ENCODE data around the gene RGS5.

RGS5 gene

GRCh38 chr1:163197022-163197421, 5.7 kb downstream of the RGS5 start:
- no peak for DNase-seq (ENCODE audit: low read depth)
- TF ChIP-seq, protein P1, sequence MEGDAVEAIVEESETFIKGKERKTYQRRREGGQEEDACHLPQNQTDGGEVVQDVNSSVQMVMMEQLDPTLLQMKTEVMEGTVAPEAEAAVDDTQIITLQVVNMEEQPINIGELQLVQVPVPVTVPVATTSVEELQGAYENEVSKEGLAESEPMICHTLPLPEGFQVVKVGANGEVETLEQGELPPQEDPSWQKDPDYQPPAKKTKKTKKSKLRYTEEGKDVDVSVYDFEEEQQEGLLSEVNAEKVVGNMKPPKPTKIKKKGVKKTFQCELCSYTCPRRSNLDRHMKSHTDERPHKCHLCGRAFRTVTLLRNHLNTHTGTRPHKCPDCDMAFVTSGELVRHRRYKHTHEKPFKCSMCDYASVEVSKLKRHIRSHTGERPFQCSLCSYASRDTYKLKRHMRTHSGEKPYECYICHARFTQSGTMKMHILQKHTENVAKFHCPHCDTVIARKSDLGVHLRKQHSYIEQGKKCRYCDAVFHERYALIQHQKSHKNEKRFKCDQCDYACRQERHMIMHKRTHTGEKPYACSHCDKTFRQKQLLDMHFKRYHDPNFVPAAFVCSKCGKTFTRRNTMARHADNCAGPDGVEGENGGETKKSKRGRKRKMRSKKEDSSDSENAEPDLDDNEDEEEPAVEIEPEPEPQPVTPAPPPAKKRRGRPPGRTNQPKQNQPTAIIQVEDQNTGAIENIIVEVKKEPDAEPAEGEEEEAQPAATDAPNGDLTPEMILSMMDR (IDR thresholded peaks at IDR 0.05; ENCODE audit: insufficient read depth, low read depth, low read length, missing control alignments), result no peak

DNA sequence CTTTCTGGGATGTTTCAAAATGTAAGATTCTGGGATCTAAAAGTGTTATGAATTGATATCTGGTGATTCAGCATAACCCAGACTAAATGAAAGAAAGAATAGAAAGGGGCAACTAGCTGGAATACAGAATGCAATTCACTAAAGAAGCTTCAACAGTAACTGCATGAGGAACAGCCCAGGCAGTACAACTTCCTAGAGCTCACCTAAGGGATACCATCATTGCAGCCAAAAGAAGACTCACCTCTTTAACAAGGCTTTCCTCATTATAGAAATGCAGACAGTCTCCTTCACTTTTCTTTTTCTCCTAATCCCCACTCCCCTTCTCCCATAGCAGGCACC, 6.3 kb downstream of the RGS5 start:
- no peak overlapping the region for H3K4me3 ChIP-seq (ENCODE audit: low read length)
- TF ChIP-seq, protein P1 (IDR thresholded peaks at IDR 0.05; ENCODE audit: insufficient read depth, low read depth, low read length, missing control alignments), result no peak
- no peak for DNase-seq (ENCODE audit: low read depth)

More at GRCh38 chr1:163197022-163197421, 5.7 kb downstream of the RGS5 start:
- H3K4me3 ChIP-seq (ENCODE audit: low read length), result no peak overlapping the region

DNA sequence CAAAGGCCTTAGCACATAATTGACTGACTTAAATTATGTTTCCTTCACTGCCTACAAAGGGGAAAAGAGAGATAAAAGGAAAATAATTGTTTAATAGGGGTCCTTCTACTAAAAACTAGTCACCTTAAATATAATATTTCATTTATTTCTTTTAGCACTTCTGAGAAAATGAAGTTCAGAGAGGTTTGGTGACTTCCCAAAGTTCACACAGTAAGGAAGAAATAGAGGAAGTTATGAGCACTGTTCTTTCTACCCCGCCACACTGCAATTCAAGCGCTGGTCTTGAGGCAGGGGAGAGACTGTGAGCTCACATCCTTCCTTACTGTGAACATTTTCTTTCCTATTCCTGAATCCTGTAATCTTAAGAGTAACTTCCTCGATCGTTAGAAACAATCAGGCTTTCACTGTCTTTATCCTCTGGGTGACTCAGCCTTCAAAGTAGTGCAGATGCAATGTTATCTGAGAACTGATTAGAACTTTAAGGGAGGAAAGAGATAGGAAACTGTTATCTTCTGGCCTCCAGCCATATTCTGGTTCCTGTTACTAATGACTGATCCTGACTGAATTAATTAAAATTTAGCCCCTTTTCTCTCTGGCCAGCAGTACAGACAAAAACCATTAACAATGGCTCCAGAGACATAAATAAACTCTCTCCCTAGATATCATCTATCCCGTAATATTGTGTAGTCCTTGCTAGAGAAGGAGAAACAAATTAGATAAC, 6.8 kb downstream of the RGS5 start:
- TF ChIP-seq, protein P1 (IDR thresholded peaks at IDR 0.05; ENCODE audit: insufficient read depth, low read depth, low read length, missing control alignments), result no peak
- DNase-seq (ENCODE audit: low read depth), result peak; percentile 15

DNA sequence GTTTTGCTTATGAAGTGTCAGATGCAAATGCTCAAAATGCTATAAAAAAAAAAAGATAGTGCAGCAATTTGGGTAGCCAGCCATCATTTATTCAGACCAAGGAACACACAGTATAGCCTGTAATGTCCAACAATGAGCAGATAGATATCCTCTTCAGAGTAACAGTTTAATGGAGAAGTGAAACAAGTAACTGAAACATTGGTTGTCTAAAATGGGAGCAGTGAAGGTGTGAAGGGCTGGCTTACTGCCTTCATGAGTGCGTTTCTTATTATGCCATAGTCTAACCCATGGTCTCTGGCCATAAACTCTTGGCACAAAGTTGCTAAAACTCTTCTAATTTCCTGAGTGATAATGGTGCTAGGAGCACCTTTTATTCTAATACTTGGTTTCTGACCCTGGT, 11.4 kb downstream of the RGS5 start:
- TF ChIP-seq, protein P1 (IDR thresholded peaks at IDR 0.05; ENCODE audit: insufficient read depth, low read depth, low read length, missing control alignments), result no peak
- no peak overlapping the region for H3K4me3 ChIP-seq (ENCODE audit: low read length)
- DNase-seq (ENCODE audit: low read depth), result no peak

More for the DNA sequence above, 6.8 kb downstream of the RGS5 start:
- no peak overlapping the region for H3K4me3 ChIP-seq (ENCODE audit: low read length)

DNA sequence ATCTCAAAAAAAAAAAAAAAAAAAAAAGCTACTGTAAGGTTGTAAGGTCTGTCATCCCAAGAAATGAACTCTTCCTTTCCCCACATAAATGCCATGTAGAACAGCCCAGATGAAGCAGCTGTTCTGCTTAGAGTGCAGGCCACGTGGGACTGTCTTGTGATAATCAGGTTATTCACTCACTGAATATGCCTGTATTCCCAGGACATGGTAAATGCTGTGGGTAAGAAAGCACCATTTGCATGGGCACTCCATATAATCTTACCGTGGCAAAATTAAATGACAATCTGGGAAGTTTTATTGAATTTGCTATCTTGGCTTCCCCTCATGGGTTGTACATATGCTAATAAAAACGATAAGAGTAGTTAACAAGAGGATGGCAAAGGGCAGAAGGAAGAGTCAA, 13.8 kb downstream of the RGS5 start:
- TF ChIP-seq, protein P1 (IDR thresholded peaks at IDR 0.05; ENCODE audit: insufficient read depth, low read depth, low read length, missing control alignments), result no peak
- no peak overlapping the region for H3K4me3 ChIP-seq (ENCODE audit: low read length)
- no peak for DNase-seq (ENCODE audit: low read depth)

DNA sequence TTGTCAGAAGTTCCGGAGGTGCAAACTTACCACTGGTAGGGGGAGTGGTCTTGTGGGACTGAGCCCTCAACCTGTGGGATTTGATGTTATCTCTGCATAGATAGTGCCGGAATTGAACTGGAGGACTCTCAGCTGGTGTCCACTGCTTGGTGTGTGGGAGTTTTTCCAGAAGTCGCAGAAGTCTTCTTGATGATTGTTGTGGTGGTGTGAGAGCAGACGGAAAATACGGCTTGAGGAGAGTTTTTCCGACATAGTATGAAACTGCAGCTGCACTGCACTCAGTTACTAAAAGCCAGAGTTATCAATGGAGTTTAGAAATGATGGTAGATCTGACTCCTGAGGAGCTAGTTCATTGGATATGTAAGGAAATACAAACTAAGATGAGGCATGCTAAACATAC, 14.9 kb downstream of the RGS5 start:
- TF ChIP-seq, protein P1 (IDR thresholded peaks at IDR 0.05; ENCODE audit: insufficient read depth, low read depth, low read length, missing control alignments), result no peak
- H3K4me3 ChIP-seq (ENCODE audit: low read length), result no peak overlapping the region
- no peak for DNase-seq (ENCODE audit: low read depth)

DNA sequence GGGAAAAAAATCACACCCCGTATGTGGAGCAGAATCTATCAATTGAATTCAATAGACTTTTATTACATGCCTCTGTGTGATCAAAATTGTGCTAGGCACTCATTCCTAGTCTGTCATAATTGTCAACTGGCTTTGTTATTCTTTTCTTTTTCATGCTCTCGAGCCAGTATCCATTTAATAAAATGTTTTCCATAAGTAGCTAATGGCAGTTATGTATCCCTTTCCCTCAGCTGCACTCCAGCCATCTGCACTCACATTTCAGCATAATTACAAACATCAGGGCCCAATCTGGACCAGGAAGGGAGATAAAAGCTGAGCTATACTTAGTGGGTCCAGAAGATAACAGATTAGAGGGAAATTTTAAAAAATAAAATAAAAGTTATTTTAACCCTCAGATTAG, 15.9 kb downstream of the RGS5 start:
- TF ChIP-seq, protein P1 (IDR thresholded peaks at IDR 0.05; ENCODE audit: insufficient read depth, low read depth, low read length, missing control alignments), result no peak
- H3K4me3 ChIP-seq (ENCODE audit: low read length), result no peak overlapping the region
- DNase-seq (ENCODE audit: low read depth), result no peak
